ENCODE data around the gene IGF2BP2.
"Not testable (repeated sequence)": the region's sequence is repeated elsewhere in the genome, so short reads cannot be mapped to it uniquely, and the experiment has no call there.

The IGF2BP2 gene

DNA sequence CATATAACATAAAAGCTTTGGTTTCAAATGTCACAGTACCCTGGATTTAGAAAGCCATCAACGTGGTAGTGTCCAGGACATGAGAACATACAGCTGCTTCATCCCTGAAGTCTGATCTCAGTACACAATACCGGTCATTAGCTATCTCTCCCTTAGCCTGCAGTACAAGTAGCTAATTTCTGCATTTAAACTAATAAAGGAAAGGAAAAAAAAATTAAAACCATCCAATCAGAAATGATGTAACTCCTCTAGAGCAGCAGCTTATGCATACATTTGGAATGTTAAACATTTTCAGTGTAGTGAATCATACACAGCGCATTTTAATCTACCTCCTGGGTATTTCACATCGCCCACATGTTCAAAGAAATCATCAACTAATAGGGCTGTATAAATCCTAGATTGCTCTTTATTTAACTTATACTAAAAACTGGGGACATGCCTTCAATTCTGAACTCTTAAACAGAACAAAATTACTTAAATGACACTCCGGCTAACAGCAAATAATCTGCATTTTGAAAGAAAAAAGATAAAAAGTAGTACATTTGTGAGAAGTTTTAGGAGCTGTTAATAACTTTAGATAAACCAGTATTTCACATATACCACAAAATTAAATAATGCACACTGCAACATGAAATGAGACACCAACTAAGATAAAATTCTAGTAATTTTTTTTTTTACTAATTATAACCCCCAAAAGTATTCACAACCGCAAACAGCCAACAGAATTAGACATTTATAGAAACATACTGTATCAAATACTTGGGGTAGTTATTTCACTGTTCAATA lies 3.7 kb downstream of the IGF2BP2 start:
- no peak for DNase-seq (ENCODE audit: low spot score)
- H3K27ac ChIP-seq, result no peak overlapping the region

DNA sequence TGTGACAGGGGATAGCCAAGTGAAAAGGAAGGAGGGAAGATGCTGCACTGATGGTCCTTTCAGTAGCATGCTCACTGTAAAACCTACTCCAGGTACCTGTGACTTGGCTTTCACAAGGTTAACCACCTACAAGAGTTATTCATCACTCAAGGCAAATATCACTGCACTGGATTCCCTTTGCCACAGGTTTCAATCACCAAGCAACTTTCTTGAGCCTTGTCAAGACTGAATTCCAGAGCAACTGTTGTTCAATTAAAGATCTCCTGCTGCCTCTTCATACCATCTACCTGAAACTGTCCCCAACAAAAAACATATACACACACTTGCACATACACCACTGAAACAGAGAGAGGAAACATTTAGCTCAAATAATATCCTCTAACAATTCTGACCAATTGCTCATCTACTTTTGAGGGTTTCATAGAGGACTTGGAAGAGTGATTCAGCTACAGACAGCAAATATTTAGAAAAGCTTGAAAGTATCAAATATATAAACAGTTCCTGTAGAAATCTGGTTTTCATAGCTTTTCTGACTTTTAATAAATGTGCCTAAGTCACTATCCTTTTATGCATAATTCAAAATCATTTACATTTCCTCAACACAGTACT lies 6.5 kb downstream of the IGF2BP2 start:
- no peak overlapping the region for H3K4me3 ChIP-seq
- TF ChIP-seq, protein P1, sequence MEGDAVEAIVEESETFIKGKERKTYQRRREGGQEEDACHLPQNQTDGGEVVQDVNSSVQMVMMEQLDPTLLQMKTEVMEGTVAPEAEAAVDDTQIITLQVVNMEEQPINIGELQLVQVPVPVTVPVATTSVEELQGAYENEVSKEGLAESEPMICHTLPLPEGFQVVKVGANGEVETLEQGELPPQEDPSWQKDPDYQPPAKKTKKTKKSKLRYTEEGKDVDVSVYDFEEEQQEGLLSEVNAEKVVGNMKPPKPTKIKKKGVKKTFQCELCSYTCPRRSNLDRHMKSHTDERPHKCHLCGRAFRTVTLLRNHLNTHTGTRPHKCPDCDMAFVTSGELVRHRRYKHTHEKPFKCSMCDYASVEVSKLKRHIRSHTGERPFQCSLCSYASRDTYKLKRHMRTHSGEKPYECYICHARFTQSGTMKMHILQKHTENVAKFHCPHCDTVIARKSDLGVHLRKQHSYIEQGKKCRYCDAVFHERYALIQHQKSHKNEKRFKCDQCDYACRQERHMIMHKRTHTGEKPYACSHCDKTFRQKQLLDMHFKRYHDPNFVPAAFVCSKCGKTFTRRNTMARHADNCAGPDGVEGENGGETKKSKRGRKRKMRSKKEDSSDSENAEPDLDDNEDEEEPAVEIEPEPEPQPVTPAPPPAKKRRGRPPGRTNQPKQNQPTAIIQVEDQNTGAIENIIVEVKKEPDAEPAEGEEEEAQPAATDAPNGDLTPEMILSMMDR (IDR thresholded peaks at IDR 0.05), result no peak
- H3K27ac ChIP-seq, result no peak overlapping the region
- no peak for DNase-seq (ENCODE audit: low spot score)

More for the DNA sequence above, 3.7 kb downstream of the IGF2BP2 start:
- H3K4me3 ChIP-seq, result no peak overlapping the region
- TF ChIP-seq, protein P1 (IDR thresholded peaks at IDR 0.05), result no peak

DNA sequence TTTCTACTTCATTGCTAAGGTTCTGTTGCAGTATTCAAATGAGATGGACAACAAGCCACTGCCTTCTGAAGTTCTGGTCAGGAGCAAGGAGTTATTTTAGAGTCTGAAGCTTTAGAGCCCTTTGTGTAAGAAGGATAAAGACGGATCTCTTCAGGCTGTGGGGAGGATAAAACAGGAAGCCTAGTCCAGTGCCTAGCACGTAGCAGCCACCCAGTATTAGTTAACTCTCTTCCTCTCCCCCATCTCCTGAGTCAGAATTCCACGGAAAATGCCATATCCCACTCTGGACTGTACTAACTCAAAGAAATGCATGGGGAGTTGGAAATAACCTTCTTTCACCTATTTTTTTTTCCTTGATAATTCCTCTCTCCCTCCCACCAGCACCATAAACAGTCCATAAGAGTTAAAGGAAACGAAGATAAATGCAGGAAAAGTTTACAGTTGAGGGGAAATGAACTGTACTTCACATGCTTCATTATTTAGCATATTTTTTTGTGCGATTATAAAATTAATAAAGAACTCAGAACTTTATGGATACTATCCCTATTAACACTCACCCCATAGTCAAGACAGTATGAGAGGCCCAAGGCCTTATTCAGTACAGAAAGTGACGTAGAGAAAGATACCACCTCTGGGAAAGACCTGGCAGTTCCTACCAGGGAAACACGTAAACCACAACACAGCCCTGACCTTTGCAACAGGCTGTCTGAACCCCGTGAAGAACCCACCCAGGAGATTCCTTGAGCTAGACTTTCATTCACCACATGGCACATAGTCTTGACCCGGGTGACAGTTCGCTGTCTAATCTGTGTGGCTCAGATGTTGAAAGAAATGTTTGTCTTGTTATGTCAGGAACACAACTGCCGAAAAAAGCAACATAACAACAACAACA lies 9.2 kb downstream of the IGF2BP2 start:
- TF ChIP-seq, protein P1 (IDR thresholded peaks at IDR 0.05), result no peak
- DNase-seq (ENCODE audit: low spot score), result no peak
- Histone ChIP-seq H3K27ac (no peak overlapping the region), H3K4me3 (no peak overlapping the region)

DNA sequence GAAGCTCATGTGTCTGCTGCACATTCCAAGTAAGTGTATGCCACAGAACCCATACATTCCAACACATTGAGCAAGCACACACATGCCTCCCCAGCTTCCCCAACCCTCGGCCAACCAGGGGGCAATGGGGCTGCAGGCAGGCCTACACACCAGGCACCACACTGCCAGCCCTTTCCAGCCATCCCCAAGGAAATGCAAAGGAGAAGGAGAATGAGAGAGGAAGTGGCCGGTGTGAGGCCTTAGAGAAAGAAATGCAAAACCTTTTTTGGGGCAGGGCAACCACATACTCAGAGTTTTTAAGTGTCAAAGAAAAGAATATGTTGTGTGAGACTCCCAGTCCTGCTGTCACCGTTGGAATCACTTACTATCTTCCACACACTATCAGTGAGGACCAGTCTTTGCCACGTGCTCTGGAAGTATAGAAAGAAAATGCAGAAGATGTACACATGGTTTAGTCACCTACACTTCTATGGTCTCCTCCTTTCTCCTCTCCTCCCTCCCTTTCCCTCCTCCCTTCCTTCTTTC lies 11.1 kb downstream of the IGF2BP2 start:
- DNase-seq (ENCODE audit: low spot score), result no peak

DNA sequence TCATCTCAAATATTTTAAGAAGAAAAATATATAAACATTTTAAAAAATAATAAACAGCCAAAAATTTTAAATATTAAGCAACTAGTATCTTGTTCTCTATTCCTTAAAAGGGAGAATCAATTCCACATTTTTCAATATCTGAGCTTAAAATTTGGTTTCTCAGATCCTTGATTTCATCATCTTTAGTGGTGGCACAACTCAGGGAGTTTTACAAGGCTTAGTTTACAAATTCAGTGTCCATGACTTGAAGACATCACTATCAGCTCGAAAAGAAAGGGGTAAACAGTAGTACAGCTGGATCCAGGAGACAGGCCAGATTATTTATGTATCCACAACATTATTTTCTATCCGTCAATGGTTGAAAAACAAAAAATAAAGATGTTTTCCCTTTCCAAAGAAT lies 11.6 kb downstream of the IGF2BP2 start:
- TF ChIP-seq, protein P1 (IDR thresholded peaks at IDR 0.05), result no peak
- Histone ChIP-seq H3K4me3 (no peak overlapping the region), H3K27ac (no peak overlapping the region)
- DNase-seq (ENCODE audit: low spot score), result no peak

More for the DNA sequence above, 11.1 kb downstream of the IGF2BP2 start:
- Histone ChIP-seq H3K27ac (no peak overlapping the region), H3K4me3 (no peak overlapping the region)
- TF ChIP-seq, protein P1 (IDR thresholded peaks at IDR 0.05), result no peak

DNA sequence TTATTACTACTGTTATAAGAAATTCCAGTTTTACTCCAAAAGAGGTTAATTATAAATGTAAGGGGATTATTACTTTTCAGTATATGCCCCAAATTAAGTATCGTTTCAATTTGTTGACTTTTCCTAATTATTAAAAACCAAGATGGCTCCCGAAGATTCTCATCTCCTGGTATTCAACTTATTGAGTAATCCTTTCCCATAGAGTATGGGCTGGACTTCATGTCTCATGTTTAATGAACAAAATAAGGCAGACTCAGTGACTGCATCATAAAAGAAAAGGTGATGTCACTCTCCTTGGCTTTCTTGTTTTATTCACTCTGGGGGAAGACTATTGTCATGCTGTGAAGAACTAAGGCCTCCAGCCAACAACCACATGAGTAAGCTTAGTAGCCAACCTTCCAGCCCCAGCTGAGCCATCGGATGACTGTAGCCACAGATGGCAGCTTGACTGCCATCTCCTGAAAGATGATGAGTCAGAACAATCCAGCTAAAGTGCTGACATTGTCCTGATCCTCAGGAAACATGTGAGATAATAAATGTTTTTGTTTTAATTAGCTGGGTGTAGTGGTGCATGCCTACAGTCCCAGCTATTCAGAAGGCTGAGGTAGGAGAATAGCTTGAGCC lies 17.3 kb downstream of the IGF2BP2 start:
- Histone ChIP-seq H3K27ac (no peak overlapping the region), H3K4me3 (no peak overlapping the region)
- DNase-seq (ENCODE audit: low spot score), result no peak
- TF ChIP-seq, protein P1 (IDR thresholded peaks at IDR 0.05), result no peak

DNA sequence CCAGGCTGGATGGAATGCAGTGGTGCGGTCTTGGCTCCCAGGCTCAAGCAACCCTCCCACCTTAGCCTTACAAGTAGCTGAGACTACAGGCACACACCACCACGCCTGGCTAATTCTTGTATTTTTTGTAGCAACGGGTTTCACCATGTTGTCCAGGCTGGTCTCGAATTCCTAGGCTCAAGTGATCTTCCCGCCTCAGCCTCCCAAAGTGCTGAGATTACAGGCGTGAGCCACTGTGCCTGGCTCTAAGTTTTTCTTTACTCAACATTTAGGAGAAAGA lies 26.1 kb downstream of the IGF2BP2 start:
- not testable (repeated sequence) for H3K27ac ChIP-seq; H3K4me3 ChIP-seq; DNase-seq (ENCODE audit: low spot score)

Measured in coronary artery (tissue), 2 donors.